SK-N-SH (cell line): Measurements from ENCODE around the gene TLCD4. TPM values are rescaled to one million over a fixed set of nuclear protein-coding genes. Genes with fewer than 3 reads are reported as not detected.

Experiments
- CTCF ChIA-PET: fragments of 300-600, 350-600 bp; formaldehyde crosslinking; extraction: SDS; loops from one replicate; lab custom pipeline; 2021; lab: Yijun Ruan, JAX
- POLR2A ChIA-PET: fragments of 350-600 bp; sonication (Branson Sonifier 250); formaldehyde crosslinking; extraction: SDS; loops from one replicate; lab custom pipeline; 2020; ENCODE audit warnings: antibody characterized with exemption, inconsistent platforms; lab: Yijun Ruan, JAX
- DNase-seq: peaks from one replicate; pipeline ENCODE4 v3.0.0; 2012
- H2AFZ ChIP-seq: fragments of 200-600 bp; sonication (generic); 2 replicates; pipeline ENCODE4 v1.8.1; 2016; ENCODE audit warnings: antibody characterized with exemption, mild to moderate bottlenecking, low read depth
- H3F3A ChIP-seq: fragments of 200-600 bp; sonication (generic); replicated peaks from 2 replicates; pipeline ENCODE3; 2016; ENCODE audit warnings: antibody characterized with exemption, mild to moderate bottlenecking; ENCODE audit not compliant: insufficient read depth
- H3K27ac ChIP-seq, 2 experiments: fragments of 200-500 bp in 1 of 2; fragments of 200-600 bp in 1 of 2; sonication (Bioruptor generic) in 1 of 2; sonication (generic), shearing (Covaris generic) in 1 of 2; 2 replicates each; pipeline versions ENCODE4 v1.5.1 to v1.6.1; 2014 to 2016; ENCODE audit warnings: low read depth in 2 of 2, inconsistent platforms in 1 of 2, low read length in 1 of 2, mild to moderate bottlenecking in 1 of 2, mixed read lengths in 1 of 2
- H3K27me3 ChIP-seq: fragments of 200-600 bp; sonication (generic), shearing (Covaris generic); 2 replicates; pipeline ENCODE4 v1.6.1; 2016; ENCODE audit warnings: mixed run types; ENCODE audit not compliant: insufficient read depth
- H3K36me3 ChIP-seq, 2 experiments: fragments of 200-500 bp in 1 of 2; fragments of 200-600 bp in 1 of 2; sonication (Bioruptor generic) in 1 of 2; sonication (generic) in 1 of 2; replicated peaks in 1 of 2; 2 replicates each; pipeline versions ENCODE3 to v1.5.1; 2014 to 2016; ENCODE audit warnings: low read length in 1 of 2, mild to moderate bottlenecking in 1 of 2; ENCODE audit not compliant: insufficient read depth in 2 of 2, control insufficient read depth in 1 of 2
- H3K4me1 ChIP-seq, 2 experiments: fragments of 200-500 bp in 1 of 2; fragments of 200-600 bp in 1 of 2; sonication (Bioruptor generic) in 1 of 2; sonication (generic), shearing (Covaris generic) in 1 of 2; 2 replicates each; pipeline versions ENCODE4 v1.5.1 to v1.6.1; 2014 to 2016; ENCODE audit warnings: low read depth in 1 of 2, low read length in 1 of 2, mixed run types in 1 of 2; ENCODE audit not compliant: insufficient read depth in 2 of 2, control insufficient read depth in 1 of 2
- H3K4me2 ChIP-seq: fragments of 200-600 bp; sonication (generic), shearing (Covaris generic); 2 replicates; pipeline ENCODE4 v1.6.1; 2017; ENCODE audit warnings: mixed run types
- H3K4me3 ChIP-seq, 2 experiments: fragments of 200-500 bp in 1 of 2; fragments of 200-600 bp in 1 of 2; sonication (Bioruptor generic) in 1 of 2; sonication (generic), shearing (Covaris generic) in 1 of 2; 2 replicates each; pipeline versions ENCODE4 v1.5.1 to v1.8.1; 2014 to 2016; ENCODE audit warnings: low read depth in 2 of 2, inconsistent platforms in 1 of 2, low read length in 1 of 2, mild to moderate bottlenecking in 1 of 2, mixed read lengths in 1 of 2, moderate library complexity in 1 of 2
- H3K79me2 ChIP-seq: fragments of 200-600 bp; sonication (generic); 2 replicates; pipeline ENCODE4 v1.8.1; 2017; ENCODE audit warnings: mild to moderate bottlenecking; ENCODE audit not compliant: insufficient read depth
- H3K9ac ChIP-seq: fragments of 200-600 bp; sonication (generic); 2 replicates; pipeline ENCODE4 v1.6.1; 2017; ENCODE audit warnings: mixed run types
- H3K9me2 ChIP-seq: fragments of 200-600 bp; sonication (generic); 2 replicates; pipeline ENCODE4 v1.6.1; 2017; ENCODE audit warnings: mixed run types
- H3K9me3 ChIP-seq: fragments of 200-600 bp; sonication (generic); 2 replicates; pipeline ENCODE4 v1.6.1; 2017; ENCODE audit warnings: mixed run types, mild to moderate bottlenecking, moderate library complexity
- H4K20me1 ChIP-seq: fragments of 200-600 bp; sonication (generic); 2 replicates; pipeline ENCODE4 v1.6.1; 2017; ENCODE audit warnings: mild to moderate bottlenecking, mixed run types; ENCODE audit not compliant: insufficient read depth
- ELF1 ChIP-seq: IDR thresholded peaks from 2 replicates; pipeline ENCODE4 v1.4.0; 2012
- EP300 ChIP-seq, 2 experiments: IDR thresholded peaks; 2 replicates each; pipeline versions ENCODE4 v1.4.0 to v1.6.1; 2012; ENCODE audit warnings: borderline replicate concordance in 1 of 2, low read depth in 1 of 2, low read length in 1 of 2
- FOXJ3 ChIP-seq: sonication (generic); formaldehyde crosslinking; IDR thresholded peaks from 2 replicates; pipeline ENCODE4 v1.5.1; 2020; ENCODE audit warnings: mild to moderate bottlenecking, missing genetic modification reagents
- NRF1 ChIP-seq: IDR thresholded peaks from 2 replicates; pipeline ENCODE4 v1.6.1; 2012; ENCODE audit warnings: low read depth, mild to moderate bottlenecking, low read length
- POLR2AphosphoS5 ChIP-seq: IDR thresholded peaks from 2 replicates; pipeline ENCODE4 v1.6.1; 2012; ENCODE audit warnings: low read depth, low read length
- REST ChIP-seq: IDR thresholded peaks from 2 replicates; pipeline ENCODE4 v1.6.1; 2012; ENCODE audit warnings: mild to moderate bottlenecking, low read depth, low read length, moderate library complexity
- RFX5 ChIP-seq: IDR thresholded peaks from 2 replicates; pipeline ENCODE4 v1.6.1; 2012; ENCODE audit warnings: mild to moderate bottlenecking, improper control_type of control experiment, low read length
- SMC3 ChIP-seq: IDR thresholded peaks from 2 replicates; pipeline ENCODE4 v1.6.1; 2012; ENCODE audit warnings: low read depth, low read length, improper control_type of control experiment
- TCF12 ChIP-seq: IDR thresholded peaks from 2 replicates; pipeline ENCODE4 v1.4.0; 2012
- TEAD4 ChIP-seq: IDR thresholded peaks from 2 replicates; pipeline ENCODE4 v1.4.0; 2012; ENCODE audit warnings: mild to moderate bottlenecking, borderline replicate concordance; ENCODE audit not compliant: insufficient read depth
- USF2 ChIP-seq: fragments of 150-350 bp; IDR thresholded peaks from 2 replicates; pipeline ENCODE4 v1.6.1; 2017; ENCODE audit warnings: antibody characterized with exemption, low read length, low read depth, borderline replicate concordance
- WGBS: methylation state at CpG from one replicate; pipeline ENCODE4 v1.1.6; 2017; ENCODE audit warnings: low lambda C conversion rate; 5-methylcytosine and 5-hydroxymethylcytosine counted together
- polyA plus RNA-seq, 3 experiments: library from polyadenylated mRNA; depleted of rRNA; stranded (reverse); fragments of >200 nt; gene quantifications; 2 replicates each; pipeline ENCODE4 v1.2.3, GENCODE V29; 2012
- TF ChIP-seq, protein P1 (sequence below): IDR thresholded peaks from 2 replicates; pipeline ENCODE4 v1.4.0; 2012; ENCODE audit warnings: low read depth, borderline replicate concordance
- TF ChIP-seq, protein P2 (sequence below): IDR thresholded peaks from 2 replicates; pipeline ENCODE4 v1.4.0; 2012; ENCODE audit warnings: low read depth
- TF ChIP-seq, protein P3 (sequence below): IDR thresholded peaks from 2 replicates; pipeline ENCODE4; 2012

The TLCD4 gene
- polyA plus RNA-seq, 1 of the 3 experiments (the other 2 are of a cell fraction), result 0.69 TPM

GRCh38 chr1:95096218-95096841, 20.8 kb upstream of the TLCD4 start:
- TF ChIP-seq, protein P1, sequence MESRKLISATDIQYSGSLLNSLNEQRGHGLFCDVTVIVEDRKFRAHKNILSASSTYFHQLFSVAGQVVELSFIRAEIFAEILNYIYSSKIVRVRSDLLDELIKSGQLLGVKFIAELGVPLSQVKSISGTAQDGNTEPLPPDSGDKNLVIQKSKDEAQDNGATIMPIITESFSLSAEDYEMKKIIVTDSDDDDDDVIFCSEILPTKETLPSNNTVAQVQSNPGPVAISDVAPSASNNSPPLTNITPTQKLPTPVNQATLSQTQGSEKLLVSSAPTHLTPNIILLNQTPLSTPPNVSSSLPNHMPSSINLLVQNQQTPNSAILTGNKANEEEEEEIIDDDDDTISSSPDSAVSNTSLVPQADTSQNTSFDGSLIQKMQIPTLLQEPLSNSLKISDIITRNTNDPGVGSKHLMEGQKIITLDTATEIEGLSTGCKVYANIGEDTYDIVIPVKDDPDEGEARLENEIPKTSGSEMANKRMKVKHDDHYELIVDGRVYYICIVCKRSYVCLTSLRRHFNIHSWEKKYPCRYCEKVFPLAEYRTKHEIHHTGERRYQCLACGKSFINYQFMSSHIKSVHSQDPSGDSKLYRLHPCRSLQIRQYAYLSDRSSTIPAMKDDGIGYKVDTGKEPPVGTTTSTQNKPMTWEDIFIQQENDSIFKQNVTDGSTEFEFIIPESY, result no peak
- TF ChIP-seq TCF12 (no peak), REST (no peak), TEAD4 (no peak), USF2 (no peak), RFX5 (no peak), NRF1 (no peak), FOXJ3 (CRISPR knock-in tag) (no peak), POLR2AphosphoS5 (no peak), ELF1 (no peak), SMC3 (no peak), EP300 (IDR thresholded peaks at IDR 0.05; ENCODE audit: borderline replicate concordance in 1 of 2, low read depth in 1 of 2, low read length in 1 of 2) (no peak)
- TF ChIP-seq, protein P2, sequence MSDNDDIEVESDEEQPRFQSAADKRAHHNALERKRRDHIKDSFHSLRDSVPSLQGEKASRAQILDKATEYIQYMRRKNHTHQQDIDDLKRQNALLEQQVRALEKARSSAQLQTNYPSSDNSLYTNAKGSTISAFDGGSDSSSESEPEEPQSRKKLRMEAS, result no peak
- TF ChIP-seq, protein P3, sequence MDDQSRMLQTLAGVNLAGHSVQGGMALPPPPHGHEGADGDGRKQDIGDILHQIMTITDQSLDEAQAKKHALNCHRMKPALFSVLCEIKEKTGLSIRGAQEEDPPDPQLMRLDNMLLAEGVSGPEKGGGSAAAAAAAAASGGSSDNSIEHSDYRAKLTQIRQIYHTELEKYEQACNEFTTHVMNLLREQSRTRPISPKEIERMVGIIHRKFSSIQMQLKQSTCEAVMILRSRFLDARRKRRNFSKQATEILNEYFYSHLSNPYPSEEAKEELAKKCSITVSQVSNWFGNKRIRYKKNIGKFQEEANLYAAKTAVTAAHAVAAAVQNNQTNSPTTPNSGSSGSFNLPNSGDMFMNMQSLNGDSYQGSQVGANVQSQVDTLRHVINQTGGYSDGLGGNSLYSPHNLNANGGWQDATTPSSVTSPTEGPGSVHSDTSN, result no peak
- H3K36me3 ChIP-seq, result no peaks in the 10 kb centered on the region
- H3K27ac ChIP-seq, result no peak overlapping the region
- no peak for DNase-seq
- no peak overlapping the region for H2AFZ ChIP-seq
- no peaks in the 10 kb centered on the region for H3K79me2 ChIP-seq
- no peak overlapping the region for H3K4me3 ChIP-seq
- POLR2A ChIA-PET, result no interaction called here
- H3K9me2 ChIP-seq, result no peaks in the 10 kb centered on the region
- no peaks in the 10 kb centered on the region for H3F3A ChIP-seq
- CTCF ChIA-PET, result no interaction called here
- WGBS, result 80% methylated on average over 6 of the region's 6 CpGs
- H3K4me2 ChIP-seq, result no peak overlapping the region
- H3K4me1 ChIP-seq, result no peaks in the 10 kb centered on the region
- no peak overlapping the region for H3K9ac ChIP-seq
- no peaks in the 10 kb centered on the region for H4K20me1 ChIP-seq
- no peaks in the 10 kb centered on the region for H3K9me3 ChIP-seq
- H3K27me3 ChIP-seq, result peaks cover 4% of the 10 kb centered on the region; the same call in 1 of the 2 replicates
